K562 (cell line): Measurements from ENCODE around the gene SULT2B1. TPM values are rescaled to one million over a fixed set of nuclear protein-coding genes. Genes with fewer than 3 reads are reported as not detected.

Source experiments
- OTX1 ChIP-seq: fragments of 450-650 bp; formaldehyde crosslinking; IDR thresholded peaks from 2 replicates; pipeline ENCODE4 v1.4.0; 2022; ENCODE audit warnings: mild to moderate bottlenecking
- RAD51 ChIP-seq: fragments of 450-650 bp; IDR thresholded peaks from 2 replicates; pipeline ENCODE4 v1.7.1; 2016; ENCODE audit warnings: low read depth, mild to moderate bottlenecking, borderline replicate concordance
- polyA plus RNA-seq, 8 experiments: library from polyadenylated mRNA; depleted of rRNA in 4 of 8; stranded (reverse) in 5 of 8; unstranded in 3 of 8; fragments of >200 nt; fragmentation: Nextera tagmentation in 2 of 8; fragmentation: Illumina TruSeq in 1 of 8; extraction: Ambion mirVana in 2 of 8; extraction: Trizol in 1 of 8; gene quantifications; 2 replicates each; pipeline versions ENCODE4 v1.2.1 to v1.2.3, GENCODE V29; 2011 to 2014; ENCODE audit warnings: inconsistent platforms in 1 of 8, missing spikeins in 1 of 8
- total RNA-seq, 7 experiments: library from RNA; depleted of rRNA in 6 of 7; stranded (reverse); fragments of >200 nt in 6 of 7; fragmentation: Illumina TruSeq in 2 of 7; extraction: Trizol in 2 of 7; gene quantifications; 2 replicates each; pipeline versions ENCODE4 v1.2.1 to v1.2.3, GENCODE V29; 2011 to 2021; ENCODE audit warnings: low replicate concordance in 1 of 7
- TF ChIP-seq, protein P1 (sequence below): sonication (generic); formaldehyde crosslinking; IDR thresholded peaks from 2 replicates; pipeline ENCODE4 v1.8.0; 2022; ENCODE audit warnings: mild to moderate bottlenecking, missing genetic modification reagents
- TF ChIP-seq, protein P2 (sequence below): fragments of 250-450 bp; sonication (Bioruptor Pico); IDR thresholded peaks from 2 replicates; pipeline ENCODE4 v1.8.0; 2021; ENCODE audit warnings: moderate library complexity, mild to moderate bottlenecking, inconsistent platforms
- TF ChIP-seq, protein P3 (sequence below): sonication (generic); formaldehyde crosslinking; IDR thresholded peaks from 2 replicates; pipeline ENCODE4 v1.8.0; 2022; ENCODE audit warnings: mild to moderate bottlenecking, missing genetic modification reagents, borderline replicate concordance

SULT2B1 gene
- total and polyA plus RNA-seq, 9 of the 15 experiments (the other 6 are each of a cell fraction or from before 2014, with no cell fraction given), result 0.09 to 0.62 (median 0.22) TPM; not detected in 2

DNA sequence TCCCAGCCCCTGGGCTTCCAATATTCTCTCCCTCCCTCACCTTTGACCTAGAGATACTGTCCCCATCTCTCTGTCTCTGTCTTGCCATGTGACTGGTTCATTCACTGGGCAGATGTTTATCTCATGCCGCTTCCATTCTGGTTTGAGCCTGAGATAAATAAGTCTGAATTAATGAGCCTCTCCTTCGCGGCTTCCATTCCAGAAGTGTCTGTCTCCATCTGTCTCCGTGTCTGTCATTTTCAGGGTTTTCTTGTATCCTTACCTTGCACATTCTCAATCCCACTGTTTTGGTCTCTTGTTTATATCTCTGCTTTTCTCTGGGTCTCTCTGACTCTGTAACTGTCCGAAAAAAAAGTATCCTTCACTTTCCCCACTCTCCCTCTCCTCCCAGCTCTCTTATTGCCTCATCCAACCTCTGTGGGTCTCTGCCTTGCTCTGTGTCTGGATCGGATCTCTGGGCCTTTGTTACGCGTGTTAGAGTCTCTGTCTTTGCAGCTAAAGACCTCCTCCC, 71.6 kb downstream of the SULT2B1 start (continued):
- peak; percentile 79; the same call in 1 of the 2 replicates for TF ChIP-seq OTX1 (CRISPR knock-in tag)
- TF ChIP-seq, protein P1, sequence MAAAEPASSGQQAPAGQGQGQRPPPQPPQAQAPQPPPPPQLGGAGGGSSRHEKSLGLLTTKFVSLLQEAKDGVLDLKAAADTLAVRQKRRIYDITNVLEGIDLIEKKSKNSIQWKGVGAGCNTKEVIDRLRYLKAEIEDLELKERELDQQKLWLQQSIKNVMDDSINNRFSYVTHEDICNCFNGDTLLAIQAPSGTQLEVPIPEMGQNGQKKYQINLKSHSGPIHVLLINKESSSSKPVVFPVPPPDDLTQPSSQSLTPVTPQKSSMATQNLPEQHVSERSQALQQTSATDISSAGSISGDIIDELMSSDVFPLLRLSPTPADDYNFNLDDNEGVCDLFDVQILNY (CRISPR knock-in tag), result no peak
- TF ChIP-seq, protein P2, sequence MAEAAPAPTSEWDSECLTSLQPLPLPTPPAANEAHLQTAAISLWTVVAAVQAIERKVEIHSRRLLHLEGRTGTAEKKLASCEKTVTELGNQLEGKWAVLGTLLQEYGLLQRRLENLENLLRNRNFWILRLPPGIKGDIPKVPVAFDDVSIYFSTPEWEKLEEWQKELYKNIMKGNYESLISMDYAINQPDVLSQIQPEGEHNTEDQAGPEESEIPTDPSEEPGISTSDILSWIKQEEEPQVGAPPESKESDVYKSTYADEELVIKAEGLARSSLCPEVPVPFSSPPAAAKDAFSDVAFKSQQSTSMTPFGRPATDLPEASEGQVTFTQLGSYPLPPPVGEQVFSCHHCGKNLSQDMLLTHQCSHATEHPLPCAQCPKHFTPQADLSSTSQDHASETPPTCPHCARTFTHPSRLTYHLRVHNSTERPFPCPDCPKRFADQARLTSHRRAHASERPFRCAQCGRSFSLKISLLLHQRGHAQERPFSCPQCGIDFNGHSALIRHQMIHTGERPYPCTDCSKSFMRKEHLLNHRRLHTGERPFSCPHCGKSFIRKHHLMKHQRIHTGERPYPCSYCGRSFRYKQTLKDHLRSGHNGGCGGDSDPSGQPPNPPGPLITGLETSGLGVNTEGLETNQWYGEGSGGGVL (CRISPR knock-in tag), result no peak
- TF ChIP-seq, protein P3, sequence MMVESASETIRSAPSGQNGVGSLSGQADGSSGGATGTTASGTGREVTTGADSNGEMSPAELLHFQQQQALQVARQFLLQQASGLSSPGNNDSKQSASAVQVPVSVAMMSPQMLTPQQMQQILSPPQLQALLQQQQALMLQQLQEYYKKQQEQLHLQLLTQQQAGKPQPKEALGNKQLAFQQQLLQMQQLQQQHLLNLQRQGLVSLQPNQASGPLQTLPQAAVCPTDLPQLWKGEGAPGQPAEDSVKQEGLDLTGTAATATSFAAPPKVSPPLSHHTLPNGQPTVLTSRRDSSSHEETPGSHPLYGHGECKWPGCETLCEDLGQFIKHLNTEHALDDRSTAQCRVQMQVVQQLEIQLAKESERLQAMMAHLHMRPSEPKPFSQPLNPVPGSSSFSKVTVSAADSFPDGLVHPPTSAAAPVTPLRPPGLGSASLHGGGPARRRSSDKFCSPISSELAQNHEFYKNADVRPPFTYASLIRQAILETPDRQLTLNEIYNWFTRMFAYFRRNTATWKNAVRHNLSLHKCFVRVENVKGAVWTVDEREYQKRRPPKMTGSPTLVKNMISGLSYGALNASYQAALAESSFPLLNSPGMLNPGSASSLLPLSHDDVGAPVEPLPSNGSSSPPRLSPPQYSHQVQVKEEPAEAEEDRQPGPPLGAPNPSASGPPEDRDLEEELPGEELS (CRISPR knock-in tag), result 0 out of 2 replicates have a peak, but pooled peaks have one; percentile 54
- TF ChIP-seq RAD51, result peak; percentile 37; the same call in 1 of the 2 replicates
- TF ChIP-seq, all 486 proteins: peak for 66
